Breast epithelium (tissue), 4 donors: Measurements from ENCODE around the gene ATP6V1F. TPM values are rescaled to one million over a fixed set of nuclear protein-coding genes. Genes with fewer than 3 reads are reported as not detected.

ENCODE experiments used
- DNase-seq, 2 donors: peaks; one replicate each; pipeline ENCODE4 v3.0.0-alpha.2; 2019; ENCODE audit warnings: low spot score in 2 of 2
- H3K27ac ChIP-seq, 2 donors: fragments of 200-600 bp; sonication (generic) in 1 of 2; one replicate each; pipeline ENCODE4 v1.5.1; 2016 to 2019; ENCODE audit warnings: mild to moderate bottlenecking in 1 of 2
- H3K27me3 ChIP-seq, 2 donors: fragments of 200-600 bp; sonication (generic) in 1 of 2; one replicate each; pipeline versions ENCODE4 v1.5.1 to v1.6.0; 2017 to 2019; ENCODE audit warnings: control low read depth in 1 of 2, mild to moderate bottlenecking in 1 of 2
- H3K36me3 ChIP-seq: fragments of 200-600 bp; one replicate; pipeline ENCODE4 v1.5.1; 2019
- H3K4me1 ChIP-seq, 2 donors: fragments of 200-600 bp; sonication (generic); one replicate each; pipeline ENCODE4 v1.5.1; 2016 to 2019; ENCODE audit warnings: control low read depth in 1 of 2
- H3K4me3 ChIP-seq, 3 donors: fragments of 200-600 bp; sonication (generic); 1 replicate in 2 of 3; 2 replicates in 1 of 3; pipeline ENCODE4 v1.5.1; 2016 to 2019; ENCODE audit warnings: mild to moderate bottlenecking in 3 of 3, moderate library complexity in 2 of 3
- H3K9me3 ChIP-seq, 2 donors: fragments of 200-600 bp; sonication (generic) in 1 of 2; one replicate each; pipeline ENCODE4 v1.5.1; 2016 to 2019; ENCODE audit warnings: control low read depth in 1 of 2
- CTCF ChIP-seq, 3 donors: fragments of 450-650 bp; IDR thresholded peaks; one replicate each; pipeline ENCODE4 v1.5.1; 2016 to 2017; ENCODE audit warnings: antibody characterized with exemption in 3 of 3, mild to moderate bottlenecking in 3 of 3, moderate library complexity in 3 of 3
- POLR2A ChIP-seq: fragments of 450-650 bp; IDR thresholded peaks from one replicate; pipeline ENCODE4 v1.6.1; 2016; ENCODE audit warnings: antibody characterized with exemption, mild to moderate bottlenecking, moderate library complexity
- POLR2AphosphoS5 ChIP-seq, 3 donors: sonication (generic); formaldehyde crosslinking; IDR thresholded peaks; one replicate each; pipeline ENCODE4 v1.6.1; 2017; ENCODE audit warnings: antibody characterized with exemption in 3 of 3
- intact Hi-C: fragments of 100-400 bp; cut with DNase I; formaldehyde crosslinking; loops from one replicate; pipeline ENCODE4 v1.15.1; 2023; ENCODE audit warnings: low total_unique reads
- total RNA-seq, 3 donors: library from RNA; depleted of rRNA; stranded (reverse); fragments of >200 nt; gene quantifications; one replicate each; pipeline ENCODE4 v1.1.0, GENCODE V29; 2016

ATP6V1F gene
- total RNA-seq, 3 donors from 2014 or later, result 117 to 174 (median 127) TPM

DNA sequence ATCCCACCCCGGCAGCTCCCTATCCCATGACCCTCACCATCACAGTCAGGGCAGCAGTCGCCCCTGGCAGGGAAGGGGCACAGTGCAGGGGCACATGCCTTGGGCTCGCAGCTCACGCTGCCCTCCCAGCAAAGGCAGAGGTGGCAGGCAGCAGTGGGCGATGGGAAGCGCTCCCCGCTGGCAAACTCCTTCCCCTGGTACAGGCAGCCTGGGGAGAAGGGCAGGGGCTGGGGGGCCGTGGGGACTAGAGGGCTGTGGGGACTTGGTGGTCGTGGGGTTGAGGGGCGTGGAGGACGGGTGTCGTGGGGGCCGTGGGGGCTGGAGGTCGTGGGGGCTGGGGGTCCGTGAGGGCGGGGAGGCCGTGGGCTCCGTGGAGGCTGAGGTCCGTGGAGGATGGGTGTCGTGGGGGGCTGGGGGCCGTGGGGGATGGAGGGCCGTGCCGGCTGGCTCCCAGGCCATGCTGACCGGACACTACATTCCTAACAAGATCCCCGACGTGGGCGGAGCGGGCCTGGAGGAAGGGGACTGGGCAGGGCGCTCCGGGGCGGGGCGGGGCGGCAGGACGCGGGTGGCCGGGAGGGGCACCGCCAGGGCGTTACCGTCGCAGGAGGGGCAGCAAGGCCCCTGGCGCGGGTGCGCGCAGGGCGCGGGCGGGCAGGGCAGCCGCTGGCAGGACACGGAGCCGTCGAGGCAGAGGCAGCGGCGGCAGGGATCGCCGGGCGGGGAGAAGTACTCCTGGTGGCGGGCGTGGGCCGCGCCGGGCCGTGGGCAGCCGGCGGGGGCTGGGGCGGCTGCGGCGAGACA is 27.9 kb downstream of the ATP6V1F start:
- peak overlapping the region; percentile 17 to 68 (median 54) for H3K4me3 ChIP-seq

GRCh38 chr7:128891110-128891941 is 28.7 kb downstream of the ATP6V1F start:
- peaks cover 0 to 4% of the 10 kb centered on the region in 2 donors for H3K27me3 ChIP-seq
- TF ChIP-seq POLR2A, result no peak
- no peak for TF ChIP-seq POLR2AphosphoS5 (IDR thresholded peaks at IDR 0.05)
- no peak for TF ChIP-seq CTCF (IDR thresholded peaks at IDR 0.05)
- no peaks in the 10 kb centered on the region for H3K36me3 ChIP-seq
- peak overlapping the region; percentile 17 to 68 (median 54) for H3K4me3 ChIP-seq
- DNase-seq, result no peak
- no peaks in the 10 kb centered on the region for H3K9me3 ChIP-seq
- no peak overlapping the region for H3K27ac ChIP-seq
- H3K4me1 ChIP-seq, result no peaks in the 10 kb centered on the region
- intact Hi-C loops, result no loop called here

More for the DNA sequence above, 27.9 kb downstream of the ATP6V1F start:
- Histone ChIP-seq H3K9me3 (no peaks in the 10 kb centered on the region), H3K4me1 (no peaks in the 10 kb centered on the region), H3K27me3 (peaks cover 0 to 4% of the 10 kb centered on the region in 2 donors), H3K27ac (no peak overlapping the region), H3K36me3 (no peaks in the 10 kb centered on the region)
- intact Hi-C loops, result no loop called here
- TF ChIP-seq POLR2AphosphoS5 (IDR thresholded peaks at IDR 0.05), result no peak
- no peak for TF ChIP-seq POLR2A
- no peak for TF ChIP-seq CTCF (IDR thresholded peaks at IDR 0.05)
- DNase-seq, result no peak

DNA sequence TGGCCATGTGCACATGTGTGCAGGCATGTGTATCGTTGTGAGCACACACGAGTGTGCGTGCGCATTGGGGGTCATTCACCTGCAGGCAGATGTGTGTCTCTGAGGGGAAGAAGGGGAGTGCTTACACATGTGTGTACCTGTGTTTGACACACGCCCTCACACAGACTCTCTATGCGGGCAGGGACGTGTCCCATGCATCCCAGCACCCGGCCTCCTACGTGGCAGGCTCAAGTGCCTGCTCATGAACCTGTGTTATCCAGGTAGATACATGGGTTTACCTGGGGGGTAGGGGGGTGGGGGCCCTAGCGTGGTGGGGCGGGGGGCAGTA is 29.2 kb downstream of the ATP6V1F start:
- Histone ChIP-seq H3K4me1 (no peaks in the 10 kb centered on the region), H3K27ac (no peak overlapping the region), H3K4me3 (no peak overlapping the region), H3K27me3 (peaks cover 0 to 4% of the 10 kb centered on the region in 2 donors), H3K9me3 (no peaks in the 10 kb centered on the region), H3K36me3 (no peaks in the 10 kb centered on the region)
- no peak for DNase-seq
- intact Hi-C loops, result no loop called here
- TF ChIP-seq CTCF (IDR thresholded peaks at IDR 0.05) (no peak), POLR2A (no peak), POLR2AphosphoS5 (IDR thresholded peaks at IDR 0.05) (no peak)

- H3K9me3 ChIP-seq, result no peaks in the 10 kb centered on the region
- H3K36me3 ChIP-seq, result no peaks in the 10 kb centered on the region
- no peak overlapping the region for H3K27ac ChIP-seq
- no peak overlapping the region for H3K4me3 ChIP-seq
- no peak for TF ChIP-seq POLR2AphosphoS5 (IDR thresholded peaks at IDR 0.05)
- TF ChIP-seq POLR2A, result no peak
- no peak for TF ChIP-seq CTCF (IDR thresholded peaks at IDR 0.05)
- H3K27me3 ChIP-seq, result peaks cover 0 to 4% of the 10 kb centered on the region in 2 donors
- H3K4me1 ChIP-seq, result no peaks in the 10 kb centered on the region
- intact Hi-C loops, result no loop called here
- DNase-seq, result no peak
Measured at GRCh38 chr7:128892521-128893250, 30.0 kb downstream of the ATP6V1F start.
